ENCODE results near the gene GAS6. TPM values are rescaled to one million over a fixed set of nuclear protein-coding genes. Genes with fewer than 3 reads are reported as not detected.

GAS6 gene
- total and polyA plus RNA-seq, 9 of the 15 experiments (the other 6 are each of a cell fraction or from before 2014, with no cell fraction given) = 0.14 to 9.7 (median 4.7) TPM; not detected in 1

DNA sequence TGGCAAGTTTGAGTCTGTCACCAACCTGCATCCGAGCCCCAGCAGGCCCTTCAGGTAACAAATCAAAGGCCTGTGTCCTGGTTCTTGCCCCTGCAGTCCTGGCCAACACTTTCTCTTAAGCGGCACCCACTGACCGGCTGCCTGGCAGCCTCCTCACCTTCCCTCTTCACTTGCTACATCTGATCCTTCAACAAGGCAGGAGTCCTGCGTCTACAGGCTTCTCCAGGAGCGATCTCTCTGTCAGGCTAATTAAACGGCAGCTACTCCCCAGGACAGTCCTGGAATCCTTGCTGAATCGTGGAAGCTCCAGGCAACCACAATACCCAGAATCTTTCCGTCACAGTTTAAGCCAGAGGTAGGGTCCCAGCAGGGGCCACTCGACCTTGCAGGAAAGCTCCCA, 41.1 kb upstream of the GAS6 start (continued):
- TF ChIP-seq, protein P1, sequence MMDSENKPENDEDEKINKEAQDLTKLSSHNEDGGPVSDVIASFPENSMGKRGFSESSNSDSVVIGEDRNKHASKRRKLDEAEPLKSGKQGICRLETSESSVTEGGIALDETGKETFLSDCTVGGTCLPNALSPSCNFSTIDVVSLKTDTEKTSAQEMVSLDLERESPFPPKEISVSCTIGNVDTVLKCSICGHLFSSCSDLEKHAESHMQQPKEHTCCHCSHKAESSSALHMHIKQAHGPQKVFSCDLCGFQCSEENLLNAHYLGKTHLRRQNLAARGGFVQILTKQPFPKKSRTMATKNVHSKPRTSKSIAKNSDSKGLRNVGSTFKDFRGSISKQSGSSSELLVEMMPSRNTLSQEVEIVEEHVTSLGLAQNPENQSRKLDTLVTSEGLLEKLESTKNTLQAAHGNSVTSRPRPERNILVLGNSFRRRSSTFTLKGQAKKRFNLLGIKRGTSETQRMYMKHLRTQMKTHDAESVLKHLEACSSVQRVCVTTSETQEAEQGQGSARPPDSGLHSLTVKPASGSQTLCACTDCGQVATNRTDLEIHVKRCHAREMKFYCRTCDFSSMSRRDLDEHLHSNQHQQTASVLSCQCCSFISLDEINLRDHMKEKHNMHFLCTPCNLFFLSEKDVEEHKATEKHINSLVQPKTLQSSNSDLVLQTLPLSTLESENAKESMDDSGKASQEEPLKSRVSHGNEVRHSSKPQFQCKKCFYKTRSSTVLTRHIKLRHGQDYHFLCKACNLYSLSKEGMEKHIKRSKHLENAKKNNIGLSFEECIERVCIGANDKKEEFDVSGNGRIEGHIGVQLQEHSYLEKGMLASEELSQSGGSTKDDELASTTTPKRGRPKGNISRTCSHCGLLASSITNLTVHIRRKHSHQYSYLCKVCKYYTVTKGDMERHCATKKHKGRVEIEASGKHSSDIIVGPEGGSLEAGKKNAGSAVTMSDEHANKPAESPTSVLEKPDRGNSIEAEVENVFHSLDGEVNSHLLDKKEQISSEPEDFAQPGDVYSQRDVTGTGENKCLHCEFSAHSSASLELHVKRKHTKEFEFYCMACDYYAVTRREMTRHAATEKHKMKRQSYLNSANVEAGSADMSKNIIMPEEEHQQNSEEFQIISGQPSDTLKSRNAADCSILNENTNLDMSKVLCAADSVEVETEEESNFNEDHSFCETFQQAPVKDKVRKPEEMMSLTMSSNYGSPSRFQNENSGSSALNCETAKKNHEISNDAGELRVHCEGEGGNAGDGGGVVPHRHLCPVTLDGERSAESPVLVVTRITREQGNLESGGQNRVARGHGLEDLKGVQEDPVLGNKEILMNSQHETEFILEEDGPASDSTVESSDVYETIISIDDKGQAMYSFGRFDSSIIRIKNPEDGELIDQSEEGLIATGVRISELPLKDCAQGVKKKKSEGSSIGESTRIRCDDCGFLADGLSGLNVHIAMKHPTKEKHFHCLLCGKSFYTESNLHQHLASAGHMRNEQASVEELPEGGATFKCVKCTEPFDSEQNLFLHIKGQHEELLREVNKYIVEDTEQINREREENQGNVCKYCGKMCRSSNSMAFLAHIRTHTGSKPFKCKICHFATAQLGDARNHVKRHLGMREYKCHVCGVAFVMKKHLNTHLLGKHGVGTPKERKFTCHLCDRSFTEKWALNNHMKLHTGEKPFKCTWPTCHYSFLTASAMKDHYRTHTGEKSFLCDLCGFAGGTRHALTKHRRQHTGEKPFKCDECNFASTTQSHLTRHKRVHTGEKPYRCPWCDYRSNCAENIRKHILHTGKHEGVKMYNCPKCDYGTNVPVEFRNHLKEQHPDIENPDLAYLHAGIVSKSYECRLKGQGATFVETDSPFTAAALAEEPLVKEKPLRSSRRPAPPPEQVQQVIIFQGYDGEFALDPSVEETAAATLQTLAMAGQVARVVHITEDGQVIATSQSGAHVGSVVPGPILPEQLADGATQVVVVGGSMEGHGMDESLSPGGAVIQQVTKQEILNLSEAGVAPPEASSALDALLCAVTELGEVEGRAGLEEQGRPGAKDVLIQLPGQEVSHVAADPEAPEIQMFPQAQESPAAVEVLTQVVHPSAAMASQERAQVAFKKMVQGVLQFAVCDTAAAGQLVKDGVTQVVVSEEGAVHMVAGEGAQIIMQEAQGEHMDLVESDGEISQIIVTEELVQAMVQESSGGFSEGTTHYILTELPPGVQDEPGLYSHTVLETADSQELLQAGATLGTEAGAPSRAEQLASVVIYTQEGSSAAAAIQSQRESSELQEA (IDR thresholded peaks at IDR 0.05; ENCODE audit: low read depth) = no peak
- no peak for TF ChIP-seq U2AF1 (optimal IDR thresholded peaks at IDR 0.05; ENCODE audit: low read depth, low read length)

Data from K562 (cell line).